CD14-positive monocyte (primary cell): Measurements from ENCODE around the gene PDGFD. TPM values are rescaled to one million over a fixed set of nuclear protein-coding genes. Genes with fewer than 3 reads are reported as not detected.

ENCODE experiments used
- DNase-seq, 3 donors: peaks; one replicate each; pipeline ENCODE4 v3.0.0-alpha.2; 2011 to 2022
- H2AFZ ChIP-seq: 2 replicates; pipeline ENCODE4 v1.6.0; 2012; ENCODE audit warnings: mild to moderate bottlenecking, low read depth, low read length, inconsistent platforms; ENCODE audit not compliant: insufficient read depth, poor library complexity, severe bottlenecking
- H3K27ac ChIP-seq, 2 donors: 1 replicate in 1 of 2; 2 replicates in 1 of 2; pipeline ENCODE4 v1.5.1; 2012 to 2013; ENCODE audit warnings: low read length in 2 of 2, control low read depth in 1 of 2, inconsistent platforms in 1 of 2, low read depth in 1 of 2, mild to moderate bottlenecking in 1 of 2
- H3K27me3 ChIP-seq, 2 donors: one replicate each; pipeline versions ENCODE4 v1.6.0 to v1.6.1; 2011 to 2013; ENCODE audit warnings: low read length in 2 of 2; ENCODE audit not compliant: control insufficient read depth in 2 of 2, insufficient read depth in 2 of 2
- H3K36me3 ChIP-seq, 2 donors: replicated peaks in 1 of 2; 1 replicate in 1 of 2; 2 replicates in 1 of 2; pipeline versions ENCODE4 v1.5.1 to v1.6.1; 2012 to 2013; ENCODE audit warnings: low read length in 2 of 2, control low read depth in 1 of 2, inconsistent platforms in 1 of 2, mild to moderate bottlenecking in 1 of 2; ENCODE audit not compliant: insufficient read depth in 2 of 2, control insufficient read depth in 1 of 2
- H3K4me1 ChIP-seq, 2 donors: 1 replicate in 1 of 2; 2 replicates in 1 of 2; pipeline versions ENCODE4 v1.5.1 to v1.6.1; 2012 to 2013; ENCODE audit warnings: low read length in 2 of 2, control low read depth in 1 of 2, inconsistent platforms in 1 of 2, mild to moderate bottlenecking in 1 of 2, moderate library complexity in 1 of 2; ENCODE audit not compliant: insufficient read depth in 2 of 2, control insufficient read depth in 1 of 2
- H3K4me2 ChIP-seq: replicated peaks from 2 replicates; pipeline ENCODE3; 2012; ENCODE audit warnings: low read length, moderate library complexity, mild to moderate bottlenecking; ENCODE audit not compliant: poor library complexity, severe bottlenecking; ENCODE audit errors: extremely low read depth
- H3K4me3 ChIP-seq, 3 experiments: fragments of 200-600 bp in 1 of 3; sonication (generic) in 1 of 3; replicated peaks in 1 of 3; 1 replicate in 2 of 3; 2 replicates in 1 of 3; pipeline ENCODE4 v1.5.1; 2011 to 2013; ENCODE audit warnings: low read length in 3 of 3, mild to moderate bottlenecking in 3 of 3, control low read depth in 2 of 3, low read depth in 2 of 3, inconsistent platforms in 1 of 3, moderate library complexity in 1 of 3
- H3K79me2 ChIP-seq: 2 replicates; pipeline ENCODE4 v1.6.0; 2012; ENCODE audit warnings: mild to moderate bottlenecking, control low read depth, inconsistent platforms, low read length, moderate library complexity; ENCODE audit not compliant: insufficient read depth
- H3K9ac ChIP-seq: 2 replicates; pipeline ENCODE4 v1.6.0; 2017; ENCODE audit warnings: low read length, mild to moderate bottlenecking; ENCODE audit not compliant: insufficient read depth, poor library complexity, severe bottlenecking
- H3K9me3 ChIP-seq, 2 donors: replicated peaks in 1 of 2; 1 replicate in 1 of 2; 2 replicates in 1 of 2; pipeline versions ENCODE4 v1.5.1 to v1.6.1; 2012 to 2013; ENCODE audit warnings: low read length in 2 of 2, control low read depth in 1 of 2; ENCODE audit not compliant: control insufficient read depth in 1 of 2, insufficient read depth in 1 of 2
- H4K20me1 ChIP-seq: 2 replicates; pipeline ENCODE4 v1.6.0; 2012; ENCODE audit warnings: mild to moderate bottlenecking, low read length, control low read depth, moderate library complexity; ENCODE audit not compliant: insufficient read depth
- H3K27ac Mint-ChIP-seq, 7 donors: one replicate each; pipeline ENCODE4 v1.8.0; 2020; ENCODE audit warnings: mild to moderate bottlenecking in 7 of 7, mixed read lengths in 7 of 7, moderate library complexity in 6 of 7, inconsistent platforms in 2 of 7
- H3K27me3 Mint-ChIP-seq, 3 donors: one replicate each; pipeline ENCODE4 v1.8.0; 2021 to 2022; ENCODE audit warnings: low read depth in 3 of 3, mild to moderate bottlenecking in 3 of 3, mixed read lengths in 3 of 3, moderate library complexity in 3 of 3, inconsistent platforms in 1 of 3
- H3K36me3 Mint-ChIP-seq, 2 donors: one replicate each; pipeline ENCODE4 v1.8.0; 2020; ENCODE audit warnings: mixed read lengths in 2 of 2, inconsistent platforms in 1 of 2, mild to moderate bottlenecking in 1 of 2
- H3K4me1 Mint-ChIP-seq: one replicate; pipeline ENCODE4 v1.8.0; 2020; ENCODE audit warnings: mild to moderate bottlenecking, mixed read lengths
- H3K4me3 Mint-ChIP-seq, 2 donors: one replicate each; pipeline ENCODE4 v1.8.0; 2020; ENCODE audit warnings: mild to moderate bottlenecking in 2 of 2, mixed read lengths in 2 of 2, moderate library complexity in 1 of 2
- H3K9me3 Mint-ChIP-seq, 7 donors: one replicate each; pipeline ENCODE4 v1.8.0; 2020 to 2022; ENCODE audit warnings: mixed read lengths in 7 of 7, mild to moderate bottlenecking in 6 of 7, moderate library complexity in 6 of 7, inconsistent platforms in 2 of 7
- CTCF ChIP-seq: fragments of 200-600 bp; IDR thresholded peaks from one replicate; pipeline ENCODE4 v1.8.0; 2022; ENCODE audit warnings: antibody characterized with exemption, mild to moderate bottlenecking
- WGBS: methylation state at CpG from one replicate; pipeline ENCODE4 v1.1.5; 2013; ENCODE audit warnings: missing lambda C conversion rate; ENCODE audit not compliant: insufficient coverage; 5-methylcytosine and 5-hydroxymethylcytosine counted together
- intact Hi-C, 2 donors: fragments of 100-400 bp; cut with micrococcal nuclease; formaldehyde crosslinking; loops; one replicate each; pipeline versions ENCODE4 v1.15.0 to v1.15.1; 2023
- polyA plus RNA-seq, 3 donors: library from polyadenylated mRNA; depleted of rRNA in 1 of 3; unstranded in 2 of 3; stranded (reverse) in 1 of 3; fragments of 300-500 nt in 2 of 3; fragments of >200 nt in 1 of 3; fragmentation: Illumina TruSeq in 2 of 3; gene quantifications; 1 replicate in 2 of 3; 2 replicates in 1 of 3; pipeline ENCODE4 v1.2.3, GENCODE V29; 2012 to 2021

Gene PDGFD
- polyA plus RNA-seq, 3 donors = 0.05 to 0.15 TPM; not detected in 1

GRCh38 chr11:104094576-104094975 lies 69.4 kb downstream of the PDGFD start:
- DNase-seq = no peak
- H3K4me3 Mint-ChIP-seq = no peak overlapping the region
- H3K27ac Mint-ChIP-seq = no peak overlapping the region
- no peak overlapping the region for H3K9ac ChIP-seq
- no peak overlapping the region for H3K27ac ChIP-seq
- H3K4me1 Mint-ChIP-seq = no peaks in the 10 kb centered on the region
- no peak overlapping the region for H2AFZ ChIP-seq
- H4K20me1 ChIP-seq = no peaks in the 10 kb centered on the region
- no peaks in the 10 kb centered on the region for H3K36me3 ChIP-seq
- no peaks in the 10 kb centered on the region for H3K9me3 ChIP-seq
- no peaks in the 10 kb centered on the region for H3K4me1 ChIP-seq
- H3K36me3 Mint-ChIP-seq = no peaks in the 10 kb centered on the region
- no peak overlapping the region for H3K4me2 ChIP-seq
- intact Hi-C loops = no loop called here
- no peak for TF ChIP-seq CTCF
- no peaks in the 10 kb centered on the region for H3K9me3 Mint-ChIP-seq
- peaks cover 0 to 6% (median 2%) of the 10 kb centered on the region in 3 donors for H3K27me3 Mint-ChIP-seq
- no peaks in the 10 kb centered on the region for H3K27me3 ChIP-seq
- no peaks in the 10 kb centered on the region for H3K79me2 ChIP-seq
- 97% methylated on average over 3 of the region's 3 CpGs for WGBS
- H3K4me3 ChIP-seq = no peak overlapping the region

GRCh38 chr11:104093426-104094280 lies 70.3 kb downstream of the PDGFD start:
- no peak for DNase-seq
- Histone ChIP-seq H3K27me3 (no peaks in the 10 kb centered on the region), H3K36me3 (no peaks in the 10 kb centered on the region), H3K9me3 (no peaks in the 10 kb centered on the region), H3K4me1 (no peaks in the 10 kb centered on the region), H3K27ac (no peak overlapping the region), H2AFZ (no peak overlapping the region), H3K4me3 (no peak overlapping the region), H3K4me2 (no peak overlapping the region), H4K20me1 (no peaks in the 10 kb centered on the region), H3K79me2 (no peaks in the 10 kb centered on the region), H3K9ac (no peak overlapping the region)
- Mint-ChIP-seq H3K9me3 (no peaks in the 10 kb centered on the region), H3K4me1 (no peaks in the 10 kb centered on the region), H3K27me3 (peaks cover 0 to 6% (median 2%) of the 10 kb centered on the region in 3 donors), H3K36me3 (no peaks in the 10 kb centered on the region), H3K27ac (no peak overlapping the region), H3K4me3 (no peak overlapping the region)
- intact Hi-C loops = no loop called here
- no peak for TF ChIP-seq CTCF
- 92% methylated on average over 4 of the region's 5 CpGs for WGBS
